Islet precursor cell (in vitro differentiated cells): Measurements from ENCODE around the gene PRDM5.

Experiments
- DNase-seq: peaks from one replicate; pipeline ENCODE4 v3.0.0-alpha.2; 2018

Gene PRDM5

DNA sequence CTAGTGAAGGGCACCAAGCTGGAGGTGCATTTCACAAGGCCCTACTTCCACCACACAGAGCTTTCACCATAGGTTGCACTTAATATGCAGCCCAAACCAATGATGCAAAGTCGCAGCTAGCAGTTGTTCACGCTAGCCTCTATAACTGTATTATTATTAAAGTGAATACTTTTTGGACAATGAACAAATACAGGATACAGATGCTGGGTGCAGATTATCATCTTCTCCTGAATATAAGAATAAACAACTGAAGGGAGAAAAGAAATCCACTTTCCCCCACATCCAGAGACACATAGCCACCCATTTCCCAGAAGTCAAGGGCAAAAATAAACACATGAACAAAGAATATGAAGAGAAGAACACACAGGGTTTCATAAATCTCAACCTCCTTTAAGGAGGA is 107.2 kb downstream of the PRDM5 start:
- no peak for DNase-seq

DNA sequence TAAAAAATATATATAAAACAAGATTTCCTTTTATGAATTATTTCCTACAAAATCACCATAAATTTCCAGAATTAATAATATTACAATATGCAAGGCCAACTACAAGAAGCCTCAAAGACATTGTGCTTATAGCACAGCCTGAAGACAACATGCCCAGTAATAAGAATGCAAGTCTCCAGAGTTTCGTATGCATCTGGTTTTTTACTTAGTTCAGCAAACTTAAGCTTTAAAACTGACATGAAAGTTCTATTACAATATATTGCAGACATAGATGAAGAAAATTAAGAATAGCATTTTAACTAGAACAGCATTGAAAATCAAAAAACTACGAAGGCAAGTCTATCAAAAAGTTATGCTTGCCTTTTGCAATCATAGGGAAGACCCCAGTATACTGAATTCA is 107.6 kb downstream of the PRDM5 start:
- no peak for DNase-seq

GRCh38 chr4:120812216-120812615 is 110.3 kb downstream of the PRDM5 start:
- DNase-seq: no peak

DNA sequence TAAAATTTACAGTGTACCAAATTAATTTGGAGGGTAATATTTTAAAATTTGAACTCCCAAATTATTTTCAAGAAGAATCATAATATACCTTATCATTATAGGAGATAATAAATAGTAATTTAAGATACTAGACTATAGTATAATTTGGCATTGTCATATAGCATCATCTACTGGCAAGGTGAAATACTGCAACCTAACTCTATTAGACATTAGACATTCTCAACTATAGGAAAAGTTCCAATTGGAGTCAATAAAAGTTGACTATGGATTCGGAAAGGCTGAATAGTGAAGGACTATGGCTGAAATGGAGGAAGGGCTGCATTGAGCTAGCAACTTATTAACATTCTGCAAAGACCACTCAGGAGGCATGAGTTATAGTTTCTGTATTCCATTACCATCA is 113.0 kb downstream of the PRDM5 start:
- no peak for DNase-seq

GRCh38 chr4:120808475-120809141 is 113.9 kb downstream of the PRDM5 start:
- DNase-seq: no peak

- DNase-seq: peak; percentile 93
These were observed 121.3 kb downstream of the PRDM5 start for GRCh38 chr4:120801137-120801758.

GRCh38 chr4:120798570-120798969 is 124.0 kb downstream of the PRDM5 start:
- DNase-seq: no peak

DNA sequence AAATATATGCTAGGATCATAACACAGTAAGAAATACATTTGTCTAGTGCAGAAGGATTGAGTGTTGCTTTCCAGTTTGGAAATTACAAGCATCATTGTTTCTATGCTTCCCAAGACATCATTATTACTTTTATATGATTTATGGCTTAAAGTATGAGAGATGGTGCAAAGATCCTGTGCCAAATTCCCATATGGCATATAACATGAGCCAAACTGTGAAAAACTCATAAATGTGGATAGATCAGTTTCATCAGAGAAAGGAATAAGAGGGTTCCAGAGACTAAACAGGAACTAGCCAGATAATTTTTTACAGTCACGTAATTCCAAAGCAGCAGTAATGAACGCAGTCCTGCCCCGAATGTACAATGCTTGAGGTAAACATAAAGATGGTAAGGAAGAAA is 126.3 kb downstream of the PRDM5 start:
- DNase-seq: no peak

DNA sequence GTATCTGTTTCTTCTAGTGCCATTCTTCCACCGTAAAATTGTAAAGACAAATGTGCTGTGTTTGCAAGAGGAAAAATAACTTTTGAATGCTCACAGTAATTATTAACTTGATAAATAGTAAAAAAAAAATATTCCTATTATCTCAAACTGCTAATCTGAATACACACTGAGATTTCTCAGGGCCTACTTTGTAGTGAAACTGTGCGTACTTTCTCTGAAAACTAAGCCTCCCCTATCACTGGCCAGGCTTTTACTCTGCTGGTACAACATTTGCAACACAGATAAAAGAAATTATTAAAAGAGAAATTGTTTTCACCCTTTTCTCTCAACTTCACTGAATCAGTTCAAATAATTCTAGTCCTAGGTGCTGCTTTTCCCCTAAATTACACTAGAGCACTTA is 137.3 kb downstream of the PRDM5 start:
- no peak for DNase-seq

- no peak for DNase-seq
These were observed 145.1 kb downstream of the PRDM5 start for GRCh38 chr4:120777459-120777858.

- DNase-seq: no peak
These were observed 147.1 kb downstream of the PRDM5 start for GRCh38 chr4:120775431-120775830.

- no peak for DNase-seq
These were observed 148.9 kb downstream of the PRDM5 start for GRCh38 chr4:120773641-120774040.

GRCh38 chr4:120771907-120772306 is 150.6 kb downstream of the PRDM5 start:
- no peak for DNase-seq

GRCh38 chr4:120770897-120771296 is 151.6 kb downstream of the PRDM5 start:
- DNase-seq: no peak

DNA sequence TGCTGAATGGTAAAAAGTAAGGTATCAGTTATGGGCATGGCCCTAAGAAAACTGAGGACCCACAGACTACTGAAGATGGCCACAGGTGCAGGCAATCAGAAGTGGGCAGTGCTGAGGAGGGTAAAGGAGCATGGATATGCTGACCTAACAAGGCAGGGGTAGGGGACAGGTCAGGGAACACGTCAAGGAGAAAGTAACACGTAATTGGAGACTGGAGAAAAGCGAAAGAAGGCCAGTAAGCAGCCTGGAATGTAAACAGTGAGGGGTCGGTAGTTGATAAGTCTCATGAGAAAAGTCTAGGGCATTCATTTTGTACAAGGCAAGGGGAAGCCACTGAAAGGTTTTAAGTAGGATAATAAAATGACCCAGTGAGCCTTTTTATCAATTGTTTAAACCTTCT is 153.3 kb downstream of the PRDM5 start:
- peak; percentile 59 for DNase-seq

DNA sequence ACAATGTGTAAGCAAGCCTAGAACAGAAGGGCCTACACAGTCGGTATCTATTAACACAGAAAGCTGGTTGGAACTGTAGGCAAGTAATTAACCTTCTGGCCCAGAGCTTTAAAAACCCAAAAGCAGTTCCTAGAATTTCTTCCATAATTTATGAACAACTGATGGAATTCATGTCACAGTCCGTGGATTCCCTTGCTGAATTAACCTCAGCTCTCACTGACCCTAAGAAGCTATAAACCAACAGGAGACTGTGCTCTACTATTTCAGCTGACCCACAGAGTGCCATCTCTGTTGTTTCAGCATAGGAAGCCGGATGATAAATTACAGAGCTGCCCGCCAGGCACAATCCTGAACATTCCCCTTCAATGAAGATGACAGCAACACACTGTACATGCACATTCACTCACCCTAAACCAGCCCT is 157.3 kb downstream of the PRDM5 start:
- no peak for DNase-seq

- DNase-seq: no peak
These were observed 158.9 kb downstream of the PRDM5 start for GRCh38 chr4:120763650-120764049.

DNA sequence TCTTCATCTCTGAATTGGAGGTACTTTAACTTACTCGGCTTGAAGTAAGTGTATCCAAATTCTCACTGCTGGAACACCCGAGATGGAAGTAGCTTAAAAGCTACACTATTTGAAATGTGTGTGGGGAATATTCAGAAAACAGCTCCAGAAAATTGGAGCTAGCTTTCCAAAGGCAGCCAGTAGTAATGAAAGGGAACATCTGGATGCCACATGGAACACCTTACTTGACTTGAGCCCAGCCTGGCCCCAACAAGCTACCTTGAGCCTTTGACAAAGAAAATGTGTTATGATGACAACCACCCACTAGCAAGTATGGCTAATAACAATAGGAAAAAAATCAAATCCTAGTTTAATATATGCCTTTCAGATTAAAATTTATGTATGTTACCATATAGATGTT is 161.5 kb downstream of the PRDM5 start:
- no peak for DNase-seq

DNA sequence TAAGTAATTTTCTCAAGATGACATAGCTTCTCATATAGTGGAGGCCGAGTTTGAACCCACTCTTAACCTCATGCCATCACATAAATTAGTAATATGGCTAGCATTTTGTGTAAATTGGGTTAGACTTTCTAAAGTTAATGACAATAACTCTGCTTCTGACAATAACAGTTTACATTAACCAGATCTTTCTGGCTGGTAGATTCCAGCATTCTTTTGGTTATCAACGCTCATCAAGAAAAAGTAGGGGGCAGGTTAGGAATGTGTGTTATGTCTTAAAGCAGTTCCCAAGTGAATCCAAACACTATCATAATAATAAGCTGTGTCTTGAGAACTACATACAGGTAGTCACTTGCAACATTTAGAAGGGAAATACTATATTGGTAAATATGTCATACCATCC is 162.5 kb downstream of the PRDM5 start:
- no peak for DNase-seq

DNA sequence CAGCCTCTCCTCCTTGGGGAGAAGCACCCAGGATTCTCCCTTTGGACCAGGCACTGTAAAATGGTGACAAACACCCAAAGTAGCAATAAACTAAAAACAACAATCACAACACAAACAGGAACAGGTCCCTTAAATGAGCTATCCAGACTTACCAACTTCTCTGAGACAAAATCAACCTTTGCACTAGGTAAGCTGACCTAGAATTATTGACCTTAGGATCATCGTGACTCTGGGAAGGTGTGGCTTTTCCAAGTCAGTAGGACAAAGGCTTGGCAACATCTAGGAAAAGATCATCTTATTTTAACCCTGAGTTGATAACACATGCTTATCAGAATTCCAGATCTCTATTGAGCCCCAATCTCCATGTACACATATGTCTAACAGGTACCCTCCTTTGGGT is 166.7 kb downstream of the PRDM5 start:
- no peak for DNase-seq

- no peak for DNase-seq
These were observed 167.9 kb downstream of the PRDM5 start for GRCh38 chr4:120754590-120754989.

GRCh38 chr4:120753854-120754253 is 168.7 kb downstream of the PRDM5 start:
- no peak for DNase-seq

- DNase-seq: no peak
These were observed 172.4 kb downstream of the PRDM5 start for GRCh38 chr4:120750152-120750525.

DNA sequence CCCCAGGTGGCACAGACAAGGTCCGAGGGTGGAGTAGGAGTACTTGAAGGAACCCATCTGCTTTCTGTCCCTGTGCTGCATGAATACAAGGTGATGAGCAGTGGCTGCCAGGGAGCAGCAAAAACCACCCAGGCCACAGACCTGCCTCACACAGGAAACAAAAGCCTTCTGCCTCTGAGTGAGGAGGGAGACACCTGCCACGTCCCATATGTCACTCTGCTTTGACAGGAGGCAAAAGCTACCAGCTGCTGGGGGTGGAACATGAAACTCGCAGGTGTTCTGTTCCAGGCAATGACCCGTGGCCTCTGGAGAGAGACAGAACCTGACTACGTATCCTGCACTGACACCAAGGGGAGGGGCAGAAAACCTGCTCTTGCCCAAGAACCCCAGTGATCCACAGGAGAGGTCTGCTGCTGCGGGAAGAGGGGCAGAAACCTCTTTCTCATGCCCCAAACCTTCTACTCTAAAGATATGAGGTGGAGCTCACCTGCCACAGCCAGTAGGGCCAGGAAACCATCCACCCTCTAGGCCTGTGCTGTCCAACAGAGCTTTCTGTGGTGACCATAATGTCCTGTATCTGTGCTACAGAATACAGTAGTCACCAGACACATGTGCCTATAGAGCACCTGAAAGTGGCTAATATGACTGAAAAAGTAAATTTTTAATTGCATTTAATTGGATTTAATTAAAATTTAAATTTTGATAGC is 172.9 kb downstream of the PRDM5 start:
- DNase-seq: no peak
